ENCODE data around the gene TMEM53.

GRCh38 chr1:44624268-44624901, 49.9 kb downstream of the TMEM53 start:
- TF ChIP-seq POLR2A (IDR thresholded peaks at IDR 0.05) (no peak), EP300 (IDR thresholded peaks at IDR 0.05) (no peak), CTCF (IDR thresholded peaks at IDR 0.05) (no peak), POLR2AphosphoS5 (IDR thresholded peaks at IDR 0.05) (no peak)
